NCI-H187 (cell line): ENCODE measurements around the gene MT1HL1.
"Not testable (repeated sequence)": the region's sequence is repeated elsewhere in the genome, so short reads cannot be mapped to it uniquely, and the experiment has no call there.

Experiments
- DNase-seq, 2 experiments: peaks; one replicate each; lab custom pipeline; 2025; lab: John Stamatoyannopoulos, UW

MT1HL1 gene

DNA sequence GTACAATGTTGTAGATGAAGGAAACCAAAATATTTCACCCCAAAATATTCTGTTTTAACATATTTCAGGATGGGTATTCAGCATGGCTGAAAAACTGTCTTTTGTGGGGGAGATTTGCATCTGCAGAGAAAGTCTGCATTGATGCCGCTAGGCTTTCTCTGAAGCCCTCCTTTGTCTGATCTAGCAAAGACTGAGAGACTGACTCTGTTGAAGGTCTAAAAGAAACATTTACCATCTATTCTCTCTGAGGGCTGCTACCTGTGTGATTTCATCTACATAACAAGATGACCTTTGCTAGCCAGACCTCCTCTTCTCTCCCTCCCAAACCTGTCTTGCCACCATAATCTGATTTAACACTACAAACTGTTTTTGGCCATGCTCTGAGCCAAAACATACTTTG, 12.4 kb upstream of the MT1HL1 start:
- no peak for DNase-seq

DNA sequence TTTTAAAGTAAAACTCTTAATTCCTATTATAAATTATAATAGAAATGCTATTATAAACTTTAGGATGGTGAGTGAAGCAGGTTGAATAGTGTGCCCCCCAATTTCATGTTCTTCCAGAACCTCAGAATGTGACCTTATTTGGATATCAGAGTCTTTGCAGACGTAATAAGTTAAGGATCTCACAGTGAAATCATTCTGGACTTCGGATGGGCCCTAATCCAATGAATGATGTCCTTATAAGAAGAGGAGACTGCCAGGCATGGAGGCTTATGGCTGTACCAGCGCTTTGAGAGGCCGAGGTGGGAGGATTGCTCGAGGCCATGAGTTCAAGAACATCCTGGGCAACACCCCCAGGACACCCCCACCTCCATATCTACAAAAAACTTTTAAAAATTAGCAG, 9.4 kb upstream of the MT1HL1 start:
- DNase-seq: no peak

DNA sequence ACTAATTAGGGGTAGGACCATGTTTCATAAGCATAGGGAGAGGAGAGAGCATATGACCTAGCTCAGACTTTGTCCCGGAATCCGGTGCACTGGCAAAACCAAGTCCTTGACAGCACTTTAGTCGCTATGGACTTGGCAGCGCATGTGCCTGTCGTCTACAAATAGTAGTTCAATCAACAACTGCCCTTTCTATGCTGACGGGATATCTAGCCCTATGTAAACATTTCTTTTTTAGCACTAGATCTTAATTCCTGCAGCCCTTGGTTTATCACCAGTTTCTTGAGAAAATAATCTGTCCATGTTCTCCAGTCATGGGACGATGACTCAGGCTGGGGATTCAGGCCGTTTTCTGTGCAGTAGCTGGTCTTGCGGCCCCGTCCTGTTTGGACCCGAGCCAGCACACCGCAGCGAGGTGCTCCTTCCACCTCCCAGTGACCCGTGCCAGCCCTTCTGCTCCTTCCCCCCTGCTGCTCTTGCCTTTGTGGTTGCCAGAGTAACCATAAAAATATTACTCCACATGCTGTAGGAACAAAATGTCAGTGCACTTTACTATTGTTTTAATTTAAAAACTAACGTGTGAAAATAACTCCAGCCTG, 8.6 kb upstream of the MT1HL1 start:
- no peak for DNase-seq

DNA sequence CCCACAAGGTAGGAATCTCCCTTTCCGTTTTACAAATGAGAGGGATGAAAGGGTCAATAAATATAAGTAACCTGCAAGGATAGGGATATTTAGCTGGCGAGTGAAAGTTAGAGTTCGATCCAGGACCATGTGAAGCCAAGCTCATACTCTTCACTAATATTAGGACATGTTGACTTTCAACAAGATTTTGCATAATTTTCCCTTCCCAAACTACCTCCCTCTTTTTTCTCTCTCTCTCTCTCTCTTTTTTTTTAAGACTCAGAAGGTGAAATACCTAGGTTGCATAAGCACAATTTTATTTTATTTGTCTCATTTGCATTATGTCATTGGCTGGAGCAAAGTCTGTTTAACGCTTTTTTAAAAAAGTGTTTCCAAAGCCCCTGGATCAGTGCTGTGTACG, 8.1 kb upstream of the MT1HL1 start:
- DNase-seq: no peak

DNA sequence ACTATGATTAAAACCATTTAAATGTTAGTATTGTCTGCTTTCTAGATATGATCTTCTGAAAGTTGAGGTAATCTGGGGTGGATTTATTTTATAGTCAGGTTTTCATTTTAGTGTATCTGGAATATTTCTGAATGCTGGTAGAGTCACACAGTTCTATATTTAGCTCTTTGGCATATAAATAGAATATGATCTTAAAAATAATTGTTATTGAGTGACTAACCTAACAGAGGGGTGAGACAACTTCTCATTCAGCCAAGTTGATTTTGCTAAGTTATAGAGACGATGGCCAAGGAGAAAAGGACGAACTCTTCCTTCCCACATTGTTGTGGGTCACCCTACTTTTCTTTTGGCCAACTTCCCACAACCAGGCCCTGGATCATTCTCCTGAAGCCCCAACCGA, 7.2 kb upstream of the MT1HL1 start:
- no peak for DNase-seq

DNA sequence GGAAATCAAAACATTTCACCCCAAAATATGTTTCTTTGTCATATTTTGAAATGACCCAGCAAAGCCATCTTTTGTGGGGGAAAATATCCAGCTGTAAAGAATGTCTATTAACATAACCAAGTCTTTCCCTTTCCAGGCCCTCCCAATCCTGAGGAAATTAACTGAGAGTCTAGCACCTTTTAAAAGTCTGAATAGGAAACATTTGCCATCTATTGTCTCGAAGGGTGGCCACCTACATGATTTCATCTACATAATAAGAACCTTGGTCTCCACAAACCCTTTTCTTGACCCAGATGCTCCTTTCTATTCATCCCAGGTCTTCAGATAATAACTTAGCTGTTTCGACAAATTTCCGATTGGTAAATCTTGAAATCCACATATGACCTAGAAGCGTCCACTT, 5.4 kb upstream of the MT1HL1 start:
- no peak for DNase-seq

DNA sequence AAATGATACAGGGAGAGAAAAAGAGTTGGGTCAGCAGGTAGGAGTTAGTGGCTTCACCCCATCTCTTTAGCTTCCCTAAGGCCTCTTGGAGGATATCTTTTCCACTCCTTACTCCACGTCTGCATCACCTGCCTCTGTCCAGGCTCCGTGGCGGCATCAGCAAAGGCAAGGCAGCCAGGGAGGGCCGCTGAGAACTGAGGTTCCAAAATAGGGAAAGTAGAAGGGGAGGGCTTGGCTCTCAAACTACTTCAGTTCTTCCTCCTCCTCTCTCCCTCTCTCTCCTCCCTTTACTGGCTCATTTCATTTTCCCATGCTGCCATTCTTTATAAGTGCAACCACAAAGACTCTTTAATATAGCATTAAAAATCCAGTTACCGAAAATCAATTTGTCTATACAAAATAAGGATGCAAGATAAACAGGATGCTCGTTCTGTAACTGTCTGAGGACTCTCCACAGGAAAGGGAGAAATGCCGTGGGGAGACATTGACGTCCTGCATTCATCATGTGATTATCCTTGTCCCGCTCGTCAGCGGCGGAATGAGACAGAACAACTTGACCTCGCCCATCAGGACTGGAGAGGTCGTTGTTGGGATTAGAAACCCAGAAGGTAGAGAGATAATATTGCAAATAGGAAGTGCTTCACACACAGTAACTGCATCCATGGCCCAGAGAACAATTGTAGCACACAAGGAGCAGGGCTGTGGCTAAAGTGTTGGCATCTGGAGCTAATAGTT, 3.1 kb upstream of the MT1HL1 start:
- DNase-seq: no peak

DNA sequence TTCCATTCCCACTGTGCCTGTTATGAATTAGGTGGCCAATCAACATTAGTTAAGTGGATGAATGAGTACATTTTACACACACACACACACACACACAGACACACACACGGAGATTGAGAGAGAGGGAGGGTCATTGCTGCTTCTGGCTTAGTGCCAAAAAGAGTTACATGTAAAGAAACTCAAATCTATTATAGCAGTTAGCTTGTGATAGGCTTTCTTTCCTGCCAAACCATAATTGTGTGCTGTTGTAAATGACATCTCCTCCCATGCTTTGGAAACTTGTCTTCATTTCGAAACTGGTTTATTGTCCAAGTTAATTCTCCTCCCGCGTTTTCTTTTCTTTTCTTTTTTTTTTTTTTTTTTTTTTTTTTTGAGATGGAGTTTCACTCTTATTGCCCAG, 1.4 kb upstream of the MT1HL1 start:
- no peak for DNase-seq

DNA sequence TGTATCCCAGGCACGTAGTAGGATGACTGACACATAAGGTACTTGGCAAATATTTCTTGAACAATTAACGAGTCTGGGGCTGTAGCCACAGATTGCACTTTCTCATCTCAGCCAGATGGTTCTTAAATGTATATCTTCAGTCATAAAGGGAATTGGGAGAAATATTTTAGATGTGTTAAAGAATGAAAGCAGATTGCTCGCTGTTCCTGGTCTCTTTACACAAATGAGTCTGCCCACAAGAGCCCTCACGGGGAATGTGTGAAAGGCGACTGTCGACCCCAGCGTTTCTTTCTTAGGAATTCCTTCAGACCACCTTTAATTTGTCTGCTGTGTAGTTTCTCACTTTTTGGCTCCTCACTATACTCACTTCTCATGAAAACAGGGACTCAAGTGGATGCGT, 725 bp downstream of the MT1HL1 start:
- no peak for DNase-seq

DNA sequence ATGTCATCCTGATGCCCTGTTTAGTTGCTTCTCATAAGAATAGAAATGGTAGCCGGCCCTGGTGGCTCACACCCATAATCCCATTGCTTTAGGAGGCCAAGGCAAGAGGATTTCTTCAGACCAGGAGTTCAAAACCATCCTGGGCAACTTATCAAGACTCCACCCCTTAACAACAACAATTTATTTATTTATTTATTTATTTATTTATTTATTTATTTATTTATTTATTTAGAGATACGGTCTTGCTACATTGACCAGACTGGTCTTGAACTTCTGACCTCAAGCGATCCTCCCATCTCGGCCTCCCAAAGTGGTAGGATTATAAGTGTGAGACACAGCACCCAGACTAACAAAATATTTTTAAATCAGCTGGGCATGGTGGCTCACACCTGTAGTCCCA, 4.0 kb downstream of the MT1HL1 start:
- DNase-seq: no peak

DNA sequence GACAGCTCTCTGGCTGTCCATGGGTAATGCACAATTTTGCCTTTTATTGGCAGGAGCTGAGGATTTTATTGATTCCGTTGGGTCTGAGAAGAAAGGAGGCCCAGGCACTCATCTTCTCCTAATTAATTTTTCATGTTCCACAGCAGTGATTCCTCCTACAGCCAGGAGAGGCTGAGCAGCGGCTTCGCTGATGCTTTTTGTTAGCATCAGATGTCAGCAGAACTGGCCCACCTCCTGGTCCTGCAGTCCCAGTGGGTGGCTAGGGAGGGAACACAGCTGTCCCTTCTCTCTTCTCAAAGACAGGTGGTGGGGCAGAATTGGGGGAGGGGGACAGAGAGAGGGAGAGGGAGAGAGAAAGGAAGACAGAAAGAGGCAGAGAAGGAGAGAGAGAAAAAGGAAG, 5.7 kb downstream of the MT1HL1 start:
- DNase-seq: no peak

DNA sequence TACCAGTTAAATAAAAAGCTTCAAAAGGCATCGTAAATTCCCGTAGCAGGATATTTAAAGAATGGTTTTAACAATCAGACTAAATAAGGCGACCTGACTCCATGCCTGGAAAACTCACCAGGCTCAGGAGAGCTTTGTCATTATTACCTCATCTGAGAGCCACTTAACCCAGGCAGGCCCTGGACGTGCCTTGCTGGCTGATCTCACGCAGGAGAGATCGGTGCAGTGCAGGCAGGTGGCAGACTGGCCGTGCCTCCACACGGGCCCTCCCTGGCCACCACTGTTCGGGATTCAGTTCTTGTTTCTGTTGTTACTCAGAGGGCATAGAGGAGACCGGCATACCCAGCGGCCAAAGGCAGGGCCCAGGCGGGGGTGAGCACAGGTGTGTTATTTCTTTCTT, 6.4 kb downstream of the MT1HL1 start:
- DNase-seq: no peak

DNA sequence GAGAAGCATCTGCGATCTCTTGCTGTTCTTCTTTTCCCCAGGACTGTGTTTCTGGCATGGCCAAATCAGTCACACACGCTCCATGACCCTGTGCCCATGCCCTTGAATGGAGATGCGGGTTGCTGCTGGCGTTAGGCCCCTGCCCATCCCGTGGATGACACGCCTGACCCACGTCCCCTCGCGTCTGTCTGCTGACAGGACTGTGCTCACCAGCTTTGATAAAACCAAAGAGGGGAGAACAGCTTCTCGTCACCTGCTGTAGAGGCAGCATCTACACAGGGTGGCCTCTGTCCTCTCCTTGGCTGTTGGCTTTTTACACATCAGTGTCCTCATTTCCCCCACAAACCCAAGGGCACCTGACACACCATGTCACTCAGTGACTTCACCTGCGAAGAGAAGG, 6.9 kb downstream of the MT1HL1 start:
- no peak for DNase-seq

DNA sequence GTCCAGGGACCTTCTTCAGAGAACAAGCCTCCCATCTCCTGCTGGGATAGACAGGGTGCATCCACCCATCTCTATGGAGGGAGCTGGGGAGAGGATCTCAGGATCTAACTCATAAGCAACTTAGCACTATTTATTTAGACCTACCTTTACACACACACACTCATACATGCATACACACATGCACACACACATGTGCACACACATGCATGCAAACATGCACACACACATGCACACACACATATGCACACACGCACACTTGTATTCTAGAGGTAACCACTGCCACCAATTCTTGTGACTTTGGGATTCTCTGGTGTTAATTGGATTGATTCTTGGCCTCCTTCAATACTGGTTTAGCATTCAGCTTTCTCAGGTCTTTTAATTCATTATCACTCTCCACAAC, 9.8 kb downstream of the MT1HL1 start:
- no peak for DNase-seq

DNA sequence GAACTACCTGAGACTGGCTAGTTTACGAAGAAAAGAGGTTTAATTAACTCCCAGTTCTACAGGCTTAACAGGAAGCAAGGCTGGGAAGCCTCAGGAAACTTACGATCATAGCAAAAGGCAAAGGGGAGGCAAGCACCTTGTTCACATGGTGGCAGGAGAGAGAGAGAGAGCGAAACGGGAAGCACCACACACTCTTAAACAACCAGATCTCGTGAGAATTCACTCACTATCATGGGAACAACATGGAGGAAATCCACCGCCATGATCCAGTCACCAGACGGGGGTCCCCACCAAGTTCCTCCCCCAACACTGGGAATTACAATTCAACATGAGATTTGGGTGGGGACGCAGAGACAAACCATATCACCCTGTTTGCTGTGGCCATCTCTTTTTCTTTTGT, 11.8 kb downstream of the MT1HL1 start:
- DNase-seq: no peak

DNA sequence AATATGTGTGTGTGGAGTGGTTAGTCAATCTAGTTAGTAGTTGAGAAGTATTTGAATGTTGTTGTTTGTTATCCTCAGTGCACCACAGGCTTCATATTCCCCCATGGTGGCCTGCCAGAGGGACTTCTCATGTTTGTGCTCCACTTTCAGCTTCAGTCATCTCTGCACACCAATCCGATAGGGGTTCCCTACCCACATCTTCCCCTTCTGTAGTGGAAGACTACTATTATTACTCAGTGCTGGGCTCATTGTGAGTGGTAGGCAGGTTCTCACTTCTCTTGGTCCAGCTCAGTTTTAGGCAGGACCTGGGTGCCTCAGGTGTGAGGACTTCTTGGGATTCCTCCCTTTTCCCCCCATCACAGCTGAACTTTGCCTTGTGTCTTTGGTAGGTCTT, 14.2 kb downstream of the MT1HL1 start:
- DNase-seq: no peak

DNA sequence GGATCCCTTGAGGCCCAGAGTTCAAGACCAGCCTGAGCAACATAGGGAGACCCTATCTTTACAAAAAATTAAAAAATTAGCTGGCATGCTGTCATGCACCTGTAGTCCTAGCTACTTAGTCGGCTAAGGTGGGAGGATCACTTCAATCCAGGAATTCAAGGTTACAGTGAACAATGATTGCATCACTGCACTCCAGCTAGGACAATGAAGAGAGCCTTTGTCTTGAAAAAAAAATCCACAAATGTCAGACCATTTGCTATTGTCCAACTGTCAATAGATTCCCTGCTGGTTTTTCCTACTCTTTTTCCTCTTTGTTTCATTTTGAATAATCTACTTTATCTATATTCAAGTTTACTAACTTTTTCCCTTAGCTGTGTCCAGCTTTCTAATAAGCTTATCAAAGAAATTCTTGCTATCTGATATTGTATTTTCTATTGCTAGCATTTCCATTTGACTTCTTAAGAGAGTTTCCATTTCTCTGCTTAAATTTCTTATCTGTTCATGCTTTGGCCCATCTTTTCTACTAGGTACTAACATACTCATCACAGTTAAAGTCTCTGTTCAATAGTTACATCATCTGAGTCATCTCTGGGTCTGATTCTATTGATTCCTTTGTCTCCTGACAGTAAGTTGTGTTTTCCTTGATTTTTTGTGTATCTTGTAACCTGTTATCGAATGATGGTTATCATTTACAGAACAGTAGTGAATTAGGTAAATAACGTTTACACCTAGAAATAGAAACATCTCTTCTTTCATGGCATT, 14.8 kb downstream of the MT1HL1 start:
- no peak for DNase-seq

DNA sequence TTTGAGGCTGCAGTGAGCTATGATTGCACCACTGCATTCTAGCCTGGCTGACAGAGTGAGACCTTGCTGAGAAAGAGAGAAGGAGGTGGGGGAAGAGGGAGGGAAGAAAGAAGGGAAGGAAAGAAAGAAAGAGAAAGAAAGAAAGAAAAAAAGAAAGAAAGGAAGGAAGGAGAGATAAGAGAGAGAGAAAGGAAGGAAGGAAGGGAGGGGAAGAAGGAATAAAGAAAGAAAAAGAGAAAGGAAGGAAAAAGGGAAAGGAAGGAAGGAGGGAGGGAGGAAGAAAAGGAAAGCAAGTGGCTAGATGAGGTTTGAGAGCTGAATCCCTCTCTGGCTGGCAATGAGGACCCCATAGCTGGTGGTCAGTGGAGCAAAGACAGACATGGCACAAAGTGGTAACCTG, 20.4 kb downstream of the MT1HL1 start:
- no peak for DNase-seq

DNA sequence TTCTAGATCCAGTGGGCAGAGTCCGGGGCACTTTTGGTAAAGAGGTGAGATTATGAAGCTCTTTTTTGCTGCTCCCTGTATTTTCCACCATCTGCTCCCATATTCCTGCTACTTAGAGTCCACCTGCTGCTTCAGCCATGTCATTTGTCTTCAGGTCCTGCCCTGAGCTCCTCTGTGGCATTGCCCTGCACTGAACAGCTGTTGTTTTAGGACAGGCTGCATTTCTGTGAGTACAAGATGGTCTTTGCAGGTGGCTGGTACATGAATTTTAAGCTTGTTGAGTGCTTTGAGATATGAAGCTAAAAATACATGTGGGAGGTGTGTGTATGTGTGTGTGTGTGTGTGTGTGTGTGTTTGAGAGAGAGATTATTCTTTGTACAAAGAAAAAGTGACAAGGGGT, 21.9 kb downstream of the MT1HL1 start:
- no peak for DNase-seq

DNA sequence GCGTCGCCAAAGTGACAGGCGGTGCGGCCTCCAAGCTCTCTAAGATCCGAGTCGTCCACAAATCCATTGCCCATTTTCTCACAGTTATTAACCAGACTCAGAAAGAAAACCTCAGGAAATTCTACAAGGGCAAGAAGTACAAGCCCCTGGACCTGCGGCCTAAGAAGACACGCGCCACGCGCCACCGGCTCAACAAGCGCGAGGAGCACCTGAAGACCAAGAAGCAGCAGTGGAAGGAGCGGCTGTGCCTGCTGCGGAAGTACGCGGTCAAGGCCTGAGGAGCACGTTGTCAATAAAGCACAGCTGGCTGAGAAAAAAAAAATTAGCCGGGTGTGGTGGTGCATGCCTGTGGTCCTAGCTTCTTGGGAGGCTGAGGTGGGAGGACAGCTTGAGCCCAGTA, 22.8 kb downstream of the MT1HL1 start:
- not testable (repeated sequence) for DNase-seq

DNA sequence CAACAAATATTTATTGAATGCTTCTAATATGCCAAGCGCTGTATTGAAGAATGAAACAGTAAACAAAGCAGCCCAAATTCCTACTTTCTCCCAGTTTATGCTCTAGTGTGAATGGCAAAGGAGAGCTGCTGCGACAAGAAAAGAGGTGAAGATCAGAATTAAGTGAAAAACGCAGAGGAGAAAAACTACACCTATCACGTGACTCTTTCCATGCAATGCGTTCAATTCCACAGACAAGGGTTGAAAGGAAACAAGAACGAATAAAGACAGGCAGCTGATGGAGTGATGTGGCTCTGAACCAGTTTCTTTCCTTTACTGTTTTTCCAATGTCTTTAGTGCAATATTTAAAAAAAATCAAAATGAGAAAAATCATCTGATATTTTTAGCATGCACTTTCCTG, 23.6 kb downstream of the MT1HL1 start:
- DNase-seq: no peak

DNA sequence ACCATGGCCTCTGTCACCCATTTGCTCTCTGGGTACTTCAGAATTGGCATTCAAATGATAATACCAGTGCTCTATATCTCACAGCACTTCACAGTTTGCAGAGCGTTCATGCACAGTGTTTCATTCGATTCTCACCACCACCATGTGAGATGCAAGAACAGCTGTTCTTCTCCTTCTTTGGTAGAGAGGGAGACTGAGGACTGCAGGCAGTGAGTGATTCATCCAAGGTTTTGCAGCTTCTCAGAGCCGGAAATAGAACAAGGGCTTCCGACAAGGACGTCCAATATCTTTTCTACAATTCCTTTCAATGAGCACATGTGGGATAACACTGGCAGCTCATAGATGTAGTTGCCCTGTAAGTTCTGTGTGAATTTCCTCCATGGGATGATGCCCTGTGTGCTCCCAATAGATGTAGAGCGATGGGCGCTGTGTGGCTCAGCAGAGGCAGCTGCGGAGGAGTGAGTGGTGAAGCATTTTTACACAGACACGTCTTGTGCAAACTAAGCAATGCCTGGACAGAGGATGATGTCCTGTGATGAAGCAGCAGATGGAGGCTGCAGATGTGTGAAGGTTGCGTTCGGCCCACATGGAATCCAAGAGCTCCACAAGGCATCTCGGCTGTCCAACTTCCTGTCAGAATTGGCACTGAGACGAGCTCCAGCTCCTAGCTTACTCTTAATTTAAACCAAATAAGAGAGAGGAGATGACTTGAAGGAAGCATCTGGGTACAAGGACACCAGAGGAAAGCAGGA, 24.9 kb downstream of the MT1HL1 start:
- DNase-seq: no peak

DNA sequence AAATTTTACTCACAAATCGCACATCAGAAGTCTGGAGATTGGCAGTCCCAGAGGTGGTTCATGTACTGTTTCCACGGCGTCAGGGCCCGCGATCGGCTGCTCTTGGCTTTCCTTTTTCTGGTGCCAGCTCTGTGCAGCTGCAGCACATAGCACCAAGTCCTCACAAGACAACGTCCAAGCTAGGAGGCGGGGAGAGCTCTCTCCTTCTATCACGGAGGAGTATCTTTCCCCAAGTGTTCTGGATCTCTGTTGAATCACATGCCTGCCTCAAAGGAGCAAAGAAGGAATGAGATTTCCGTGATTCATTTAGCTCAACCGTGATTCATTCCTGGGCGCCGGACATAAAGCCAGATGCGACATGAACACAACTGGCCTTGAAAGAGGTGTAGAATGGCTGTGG, 25.5 kb downstream of the MT1HL1 start:
- no peak for DNase-seq
